HUES6 (cell line): ENCODE measurements around the gene BBOX1.
A peak's percentile ranks its signal among the peaks of the same experiment; 100 is the strongest.

Source experiments
- H3K27ac ChIP-seq: 2 replicates; pipeline ENCODE4 v1.7.0; 2013; ENCODE audit warnings: low read depth, mild to moderate bottlenecking, low read length, inconsistent platforms
- H3K27me3 ChIP-seq: 2 replicates; pipeline ENCODE4 v1.6.1; 2013; ENCODE audit warnings: low read length; ENCODE audit not compliant: control insufficient read depth, insufficient read depth
- H3K36me3 ChIP-seq: 2 replicates; pipeline ENCODE4 v1.6.1; 2013; ENCODE audit warnings: low read length; ENCODE audit not compliant: control insufficient read depth, insufficient read depth
- H3K4me1 ChIP-seq: 2 replicates; pipeline ENCODE4 v1.6.1; 2013; ENCODE audit warnings: low read length; ENCODE audit not compliant: control insufficient read depth, insufficient read depth
- H3K4me3 ChIP-seq: 2 replicates; pipeline ENCODE4 v1.5.1; 2013; ENCODE audit warnings: low read depth, low read length
- H3K9ac ChIP-seq: one replicate; pipeline ENCODE4 v1.6.1; 2013; ENCODE audit warnings: mild to moderate bottlenecking, low read length
- H3K9me3 ChIP-seq: 2 replicates; pipeline ENCODE4 v1.6.1; 2013; ENCODE audit warnings: low read depth, low read length; ENCODE audit not compliant: control insufficient read depth, insufficient read depth

The BBOX1 gene

GRCh38 chr11:27008811-27009535 lies 31.6 kb upstream of the BBOX1 start:
- Histone ChIP-seq H3K4me3 (no peak overlapping the region), H3K27me3 (no peaks in the 10 kb centered on the region), H3K27ac (no peak overlapping the region), H3K9me3 (no peaks in the 10 kb centered on the region), H3K4me1 (peaks cover 15% of the 10 kb centered on the region; the same call in 1 of the 2 replicates), H3K36me3 (no peaks in the 10 kb centered on the region), H3K9ac (no peak overlapping the region)

- no peak overlapping the region for H3K4me3 ChIP-seq
- no peaks in the 10 kb centered on the region for H3K9me3 ChIP-seq
- H3K27me3 ChIP-seq: no peaks in the 10 kb centered on the region
- H3K4me1 ChIP-seq: peaks cover 18% of the 10 kb centered on the region; the same call in 1 of the 2 replicates
- H3K27ac ChIP-seq: peak overlapping the region; percentile 81; the same call in 1 of the 2 replicates
- no peaks in the 10 kb centered on the region for H3K36me3 ChIP-seq
- peak overlapping the region; percentile 56 for H3K9ac ChIP-seq
These were observed 28.9 kb upstream of the BBOX1 start for GRCh38 chr11:27011560-27012233.

- no peaks in the 10 kb centered on the region for H3K27me3 ChIP-seq
- H3K27ac ChIP-seq: peak overlapping the region; percentile 81; the same call in 1 of the 2 replicates
- H3K4me3 ChIP-seq: no peak overlapping the region
- no peaks in the 10 kb centered on the region for H3K36me3 ChIP-seq
- H3K9me3 ChIP-seq: no peaks in the 10 kb centered on the region
- H3K9ac ChIP-seq: peak overlapping the region; percentile 56
- peaks cover 18% of the 10 kb centered on the region; the same call in 1 of the 2 replicates for H3K4me1 ChIP-seq
These were observed 28.2 kb upstream of the BBOX1 start for GRCh38 chr11:27012234-27012921.

GRCh38 chr11:27013781-27014361 lies 26.7 kb upstream of the BBOX1 start:
- H3K9me3 ChIP-seq: no peaks in the 10 kb centered on the region
- no peak overlapping the region; the same call in 1 of the 2 replicates for H3K27ac ChIP-seq

GRCh38 chr11:27018902-27019529 lies 21.6 kb upstream of the BBOX1 start:
- H3K9me3 ChIP-seq: no peaks in the 10 kb centered on the region
- H3K9ac ChIP-seq: no peak overlapping the region
- H3K27me3 ChIP-seq: no peaks in the 10 kb centered on the region
- H3K4me1 ChIP-seq: peaks cover 2% of the 10 kb centered on the region; the same call in 1 of the 2 replicates
- H3K36me3 ChIP-seq: no peaks in the 10 kb centered on the region
- no peak overlapping the region for H3K4me3 ChIP-seq
- H3K27ac ChIP-seq: no peak overlapping the region

More at GRCh38 chr11:27013781-27014361, 26.7 kb upstream of the BBOX1 start:
- Histone ChIP-seq H3K36me3 (no peaks in the 10 kb centered on the region), H3K27me3 (no peaks in the 10 kb centered on the region), H3K4me3 (no peak overlapping the region), H3K4me1 (peaks cover 18% of the 10 kb centered on the region; the same call in 1 of the 2 replicates), H3K9ac (no peak overlapping the region)

GRCh38 chr11:27020751-27021150 lies 19.9 kb upstream of the BBOX1 start:
- Histone ChIP-seq H3K36me3 (no peaks in the 10 kb centered on the region), H3K9me3 (no peaks in the 10 kb centered on the region), H3K27me3 (no peaks in the 10 kb centered on the region), H3K4me3 (no peak overlapping the region), H3K4me1 (peaks cover 3% of the 10 kb centered on the region; the same call in 1 of the 2 replicates), H3K27ac (no peak overlapping the region), H3K9ac (no peak overlapping the region)

- no peaks in the 10 kb centered on the region for H3K36me3 ChIP-seq
- no peak overlapping the region for H3K4me3 ChIP-seq
- H3K4me1 ChIP-seq: peaks cover 3% of the 10 kb centered on the region; the same call in 1 of the 2 replicates
- no peaks in the 10 kb centered on the region for H3K27me3 ChIP-seq
- no peaks in the 10 kb centered on the region for H3K9me3 ChIP-seq
- H3K27ac ChIP-seq: no peak overlapping the region
- H3K9ac ChIP-seq: no peak overlapping the region
These were observed 17.9 kb upstream of the BBOX1 start for GRCh38 chr11:27022659-27023251.

GRCh38 chr11:27024865-27025264 lies 15.8 kb upstream of the BBOX1 start:
- H3K27me3 ChIP-seq: no peaks in the 10 kb centered on the region

GRCh38 chr11:27025312-27025955 lies 15.2 kb upstream of the BBOX1 start:
- Histone ChIP-seq H3K4me1 (peaks cover 3% of the 10 kb centered on the region; the same call in 1 of the 2 replicates), H3K27me3 (no peaks in the 10 kb centered on the region), H3K4me3 (no peak overlapping the region), H3K9me3 (no peaks in the 10 kb centered on the region), H3K27ac (no peak overlapping the region), H3K36me3 (no peaks in the 10 kb centered on the region), H3K9ac (no peak overlapping the region)

More at GRCh38 chr11:27024865-27025264, 15.8 kb upstream of the BBOX1 start:
- peaks cover 3% of the 10 kb centered on the region; the same call in 1 of the 2 replicates for H3K4me1 ChIP-seq
- H3K4me3 ChIP-seq: no peak overlapping the region
- no peak overlapping the region for H3K9ac ChIP-seq
- H3K27ac ChIP-seq: no peak overlapping the region
- no peaks in the 10 kb centered on the region for H3K36me3 ChIP-seq
- no peaks in the 10 kb centered on the region for H3K9me3 ChIP-seq
